Vagina (tissue), 2 donors: ENCODE results near the gene MED31.

Source experiments
- CTCF ChIP-seq, 3 experiments: fragments of 450-650 bp in 2 of 3; fragments of 200-600 bp in 1 of 3; sonication (generic) in 1 of 3; IDR thresholded peaks; one replicate each; pipeline ENCODE4 v1.5.1; 2017 to 2019; ENCODE audit warnings: antibody characterized with exemption in 3 of 3, mild to moderate bottlenecking in 2 of 3, moderate library complexity in 2 of 3
- POLR2A ChIP-seq, 2 donors: fragments of 450-650 bp; IDR thresholded peaks; one replicate each; pipeline ENCODE4 v1.6.1; 2017; ENCODE audit warnings: antibody characterized with exemption in 2 of 2, mild to moderate bottlenecking in 2 of 2, moderate library complexity in 2 of 2
- POLR2AphosphoS5 ChIP-seq, 2 donors: sonication (generic); formaldehyde crosslinking; IDR thresholded peaks; one replicate each; pipeline ENCODE4 v1.9.0; 2017; ENCODE audit warnings: antibody characterized with exemption in 2 of 2, mild to moderate bottlenecking in 2 of 2, low read depth in 1 of 2; ENCODE audit not compliant: insufficient read depth in 1 of 2

DNA sequence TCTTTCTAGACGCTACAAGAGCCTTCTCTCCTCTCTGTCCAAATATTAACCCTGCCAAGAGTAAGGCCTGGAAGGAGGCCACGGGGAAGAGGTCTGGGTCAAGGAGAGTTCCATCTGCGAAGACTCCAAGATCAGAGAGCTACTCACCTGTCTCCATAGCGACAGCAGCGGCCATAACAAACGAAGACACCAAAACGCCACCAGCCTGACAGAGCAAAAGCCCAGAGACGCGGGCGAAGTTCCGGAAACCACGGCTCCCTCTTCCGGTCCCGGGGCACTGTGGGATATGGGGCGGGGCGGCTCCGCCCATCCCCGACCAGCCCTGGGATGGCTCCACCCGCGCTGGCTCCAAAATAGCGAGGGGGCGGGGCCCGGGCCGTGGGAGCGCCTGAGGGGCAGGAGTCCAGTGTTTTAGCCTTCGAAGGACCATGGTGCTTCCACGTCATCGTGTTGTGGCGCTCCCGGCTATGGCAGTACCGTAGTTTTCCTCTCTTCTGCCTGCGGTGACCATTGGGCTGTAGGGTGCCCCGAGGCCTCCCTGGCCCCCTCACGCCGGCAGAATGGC is at the start of gene MED31, which contains the start of gene C17orf100:
- TF ChIP-seq POLR2A (IDR thresholded peaks at IDR 0.05) (peak in 1 of 2 donors; percentile 35), CTCF (IDR thresholded peaks at IDR 0.05) (no peak), POLR2AphosphoS5 (IDR thresholded peaks at IDR 0.05; ENCODE audit: insufficient read depth in 1 of 2, low read depth in 1 of 2) (peak; percentile 91 to 98)
